GM18951 (cell line): ENCODE measurements around the gene NDRG4.

ENCODE experiments used
- POLR2A ChIP-seq: IDR thresholded peaks from 4 replicates; pipeline ENCODE4 v1.6.1; 2011; ENCODE audit warnings: mild to moderate bottlenecking; ENCODE audit not compliant: insufficient read length, insufficient read depth; ENCODE audit errors: extremely low read depth
- in situ Hi-C: fragments of 300-500 bp; cut with MboI; formaldehyde crosslinking; loops from one replicate; pipeline ENCODE4 v1.12.0; 2022; ENCODE audit warnings: low sequenced_read_pairs, mixed read lengths, inconsistent platforms; ENCODE audit not compliant: unreplicated experiment

Gene NDRG4

GRCh38 chr16:58461056-58461455 is 38.9 kb upstream of the NDRG4 start:
- in situ Hi-C loops: no loop called here
- TF ChIP-seq POLR2A: no peak

GRCh38 chr16:58461640-58462039 is 38.3 kb upstream of the NDRG4 start:
- TF ChIP-seq POLR2A: no peak
- in situ Hi-C loops: no loop called here

GRCh38 chr16:58462089-58462488 is 37.9 kb upstream of the NDRG4 start:
- TF ChIP-seq POLR2A: no peak
- in situ Hi-C loops: no loop called here

GRCh38 chr16:58462499-58462996 is 37.4 kb upstream of the NDRG4 start:
- in situ Hi-C loops: no loop called here
- TF ChIP-seq POLR2A: no peak

GRCh38 chr16:58462997-58463941 is 36.7 kb upstream of the NDRG4 start:
- in situ Hi-C loops: no loop called here
- no peak for TF ChIP-seq POLR2A

- no peak for TF ChIP-seq POLR2A
- in situ Hi-C loops: no loop called here
Measured at GRCh38 chr16:58464047-58464915, 35.7 kb upstream of the NDRG4 start.

GRCh38 chr16:58464916-58465731 is 34.8 kb upstream of the NDRG4 start:
- TF ChIP-seq POLR2A: no peak
- in situ Hi-C loops: no loop called here

GRCh38 chr16:58465817-58466216 is 34.1 kb upstream of the NDRG4 start:
- TF ChIP-seq POLR2A: no peak
- in situ Hi-C loops: no loop called here

- in situ Hi-C loops: no loop called here
- TF ChIP-seq POLR2A: no peak
Measured at GRCh38 chr16:58466396-58466795, 33.5 kb upstream of the NDRG4 start.

GRCh38 chr16:58467905-58468304 is 32.0 kb upstream of the NDRG4 start:
- in situ Hi-C loops: no loop called here
- no peak for TF ChIP-seq POLR2A

GRCh38 chr16:58471209-58471975 is 28.6 kb upstream of the NDRG4 start:
- no peak for TF ChIP-seq POLR2A
- in situ Hi-C loops: no loop called here

- in situ Hi-C loops: no loop called here
- TF ChIP-seq POLR2A: no peak
Measured at GRCh38 chr16:58472266-58472665, 27.7 kb upstream of the NDRG4 start.

GRCh38 chr16:58472827-58473226 is 27.1 kb upstream of the NDRG4 start:
- no peak for TF ChIP-seq POLR2A
- in situ Hi-C loops: no loop called here
